ENCODE measurements around the gene ABHD14A. TPM values are rescaled to one million over a fixed set of nuclear protein-coding genes. Genes with fewer than 3 reads are reported as not detected.

The ABHD14A gene
- total and polyA plus RNA-seq, 2 of the 13 experiments (the other 11 are each of a cell fraction or from before 2014, with no cell fraction given): 29.5 to 46.9 TPM

- TF ChIP-seq FOXM1 (CRISPR knock-in tag; IDR thresholded peaks at IDR 0.05): no peak
- TF ChIP-seq RBM22 (optimal IDR thresholded peaks at IDR 0.05; ENCODE audit: low read length): no peak
- TF ChIP-seq ZNF788 (CRISPR knock-in tag; IDR thresholded peaks at IDR 0.05; ENCODE audit: borderline replicate concordance): no peak
- no peak for TF ChIP-seq ZNF782 (CRISPR knock-in tag; IDR thresholded peaks at IDR 0.05; ENCODE audit: borderline replicate concordance)
- no peak for TF ChIP-seq ZFY (CRISPR knock-in tag; IDR thresholded peaks at IDR 0.05)
- TF ChIP-seq ZNF451 (CRISPR knock-in tag; IDR thresholded peaks at IDR 0.05): no peak
- no peak for TF ChIP-seq SOX13 (IDR thresholded peaks at IDR 0.05)
- TF ChIP-seq SOX13 (CRISPR knock-in tag; conservative IDR thresholded peaks at IDR 0.05 in 1 of 2, IDR thresholded peaks at IDR 0.05 in 1 of 2): no peak
- TF ChIP-seq SIN3A (IDR thresholded peaks at IDR 0.05; ENCODE audit: borderline replicate concordance, low read depth, low read length): no peak
- no peak for TF ChIP-seq NR2C2 (CRISPR knock-in tag; IDR thresholded peaks at IDR 0.05; ENCODE audit: borderline replicate concordance)
- no peak for TF ChIP-seq SYNCRIP (IDR thresholded peaks at IDR 0.05; ENCODE audit: insufficient read depth, low read depth, low read length)
- no peak for TF ChIP-seq MAFG (CRISPR knock-in tag; IDR thresholded peaks at IDR 0.05)
- no peak for TF ChIP-seq NFE2 (CRISPR knock-in tag; IDR thresholded peaks at IDR 0.05)
- TF ChIP-seq, protein P1, sequence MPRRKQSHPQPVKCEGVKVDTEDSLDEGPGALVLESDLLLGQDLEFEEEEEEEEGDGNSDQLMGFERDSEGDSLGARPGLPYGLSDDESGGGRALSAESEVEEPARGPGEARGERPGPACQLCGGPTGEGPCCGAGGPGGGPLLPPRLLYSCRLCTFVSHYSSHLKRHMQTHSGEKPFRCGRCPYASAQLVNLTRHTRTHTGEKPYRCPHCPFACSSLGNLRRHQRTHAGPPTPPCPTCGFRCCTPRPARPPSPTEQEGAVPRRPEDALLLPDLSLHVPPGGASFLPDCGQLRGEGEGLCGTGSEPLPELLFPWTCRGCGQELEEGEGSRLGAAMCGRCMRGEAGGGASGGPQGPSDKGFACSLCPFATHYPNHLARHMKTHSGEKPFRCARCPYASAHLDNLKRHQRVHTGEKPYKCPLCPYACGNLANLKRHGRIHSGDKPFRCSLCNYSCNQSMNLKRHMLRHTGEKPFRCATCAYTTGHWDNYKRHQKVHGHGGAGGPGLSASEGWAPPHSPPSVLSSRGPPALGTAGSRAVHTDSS (CRISPR knock-in tag; conservative IDR thresholded peaks at IDR 0.05): no peak
These were observed 30.3 kb upstream of the ABHD14A start (continued) for GRCh38 chr3:51944451-51945021.

Data from HepG2 (cell line).